ENCODE measurements around the gene TREH.
A peak's percentile ranks its signal among the peaks of the same experiment; 100 is the strongest.
"Not testable (repeated sequence)": the region's sequence is repeated elsewhere in the genome, so short reads cannot be mapped to it uniquely, and the experiment has no call there.

Gene TREH

DNA sequence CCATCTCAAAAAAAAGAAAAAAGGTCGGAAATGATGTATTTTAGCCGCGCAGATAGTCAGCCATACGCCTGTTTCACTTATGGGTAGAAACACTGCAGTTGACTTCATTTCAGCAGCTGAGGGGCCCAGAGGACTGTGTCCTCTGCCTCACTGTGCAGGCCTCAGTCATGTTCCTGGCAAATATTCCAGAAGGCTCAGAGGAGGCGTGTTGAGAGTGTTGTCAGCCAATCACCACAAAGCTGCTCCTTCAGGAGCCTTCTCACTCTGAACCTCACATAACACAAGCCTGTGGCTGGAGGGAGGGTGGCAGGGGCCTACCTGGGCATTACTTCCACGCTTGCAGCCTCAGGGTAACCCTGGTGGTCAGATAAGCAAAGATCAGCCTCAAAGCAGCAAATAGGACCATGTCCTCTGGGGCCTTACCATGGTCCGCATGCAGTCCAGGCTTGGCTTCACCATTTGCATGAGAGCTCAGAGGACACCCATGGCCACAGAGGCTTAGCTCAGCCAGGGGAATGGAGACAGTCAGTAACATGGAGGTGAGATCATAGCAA lies 17.3 kb upstream of the TREH start:
- DNase-seq: no peak

DNA sequence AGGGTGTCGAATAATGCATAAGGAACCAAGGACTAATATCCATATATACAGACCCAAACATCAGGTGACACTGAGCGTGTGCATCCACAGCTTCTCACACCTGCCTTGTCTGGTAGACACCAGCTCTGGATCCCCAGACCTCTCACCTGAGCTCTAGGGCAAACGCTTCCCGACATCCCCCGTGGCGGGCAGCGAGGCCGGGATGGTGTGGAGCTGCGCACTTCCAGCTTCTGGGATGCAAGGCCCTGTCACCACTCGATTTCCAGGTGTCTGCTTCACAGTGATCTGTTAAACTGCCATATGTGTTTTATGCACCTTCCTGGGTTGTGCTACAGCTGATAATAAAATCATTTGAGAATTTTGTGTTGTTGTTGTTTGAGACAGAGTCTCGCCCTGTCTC lies 15.3 kb upstream of the TREH start:
- no peak for DNase-seq

DNA sequence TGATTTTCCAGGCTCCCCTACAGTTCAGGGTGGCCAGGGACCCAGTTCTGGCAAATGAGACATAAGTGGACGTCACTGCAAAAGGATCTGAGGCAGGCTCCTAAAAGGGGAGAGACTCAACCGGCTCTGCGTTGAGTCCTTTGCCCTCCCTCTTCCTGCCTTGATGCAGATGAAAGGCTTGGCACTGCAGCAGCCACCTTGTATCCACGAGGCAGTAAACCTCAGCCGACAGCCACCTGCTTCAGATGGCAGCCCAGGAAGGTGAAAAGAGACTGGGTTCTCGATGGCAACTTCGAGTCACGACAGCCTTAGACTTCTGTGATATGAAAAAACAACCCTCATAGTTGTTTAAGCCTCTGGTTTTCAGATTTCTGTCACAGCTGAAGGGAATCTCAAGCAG lies 14.7 kb upstream of the TREH start:
- no peak for DNase-seq

DNA sequence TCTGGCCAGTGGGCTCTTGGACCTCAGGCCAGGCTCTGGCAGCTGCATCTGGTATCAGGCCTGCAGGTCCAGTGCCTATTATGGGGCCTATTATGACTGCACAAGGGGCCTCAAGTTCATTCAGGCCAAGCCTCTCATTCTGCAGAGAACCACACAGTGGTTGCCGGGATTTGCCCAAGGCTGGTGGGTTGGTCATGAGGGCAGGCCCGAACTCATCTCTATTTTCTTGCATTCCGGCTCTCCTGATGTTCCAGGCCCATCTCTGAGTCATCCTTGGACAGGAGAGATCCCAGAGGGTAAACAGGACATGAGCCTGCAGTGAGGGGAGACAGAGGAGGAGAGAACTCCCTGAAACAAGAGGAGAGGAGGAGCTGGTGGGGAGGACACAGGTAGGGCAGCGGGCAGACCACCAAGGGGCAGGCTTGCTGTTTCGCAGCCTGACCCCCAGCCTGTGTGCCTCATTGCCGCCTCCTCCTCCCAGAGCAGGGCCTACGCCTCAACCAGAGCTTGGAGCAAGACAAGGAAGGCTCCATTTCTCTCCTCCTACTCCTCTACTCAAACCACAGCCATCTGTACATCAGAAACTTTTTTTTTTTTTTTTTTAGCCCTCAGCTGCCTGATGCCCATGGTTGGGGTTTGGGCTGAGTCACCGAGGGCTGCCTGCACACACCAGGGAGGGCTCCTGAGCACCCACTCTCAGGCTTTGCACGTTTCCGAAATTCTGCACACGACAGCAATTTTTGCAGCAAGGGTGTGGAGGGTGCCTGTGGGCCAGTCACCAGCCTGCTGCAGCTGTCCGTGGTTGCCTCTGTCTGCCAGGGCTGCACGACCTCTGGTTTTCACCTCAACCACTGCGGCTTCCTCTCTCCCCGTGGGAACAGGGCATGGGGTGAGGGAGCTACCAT lies 12.7 kb upstream of the TREH start:
- DNase-seq: peak; percentile 90

DNA sequence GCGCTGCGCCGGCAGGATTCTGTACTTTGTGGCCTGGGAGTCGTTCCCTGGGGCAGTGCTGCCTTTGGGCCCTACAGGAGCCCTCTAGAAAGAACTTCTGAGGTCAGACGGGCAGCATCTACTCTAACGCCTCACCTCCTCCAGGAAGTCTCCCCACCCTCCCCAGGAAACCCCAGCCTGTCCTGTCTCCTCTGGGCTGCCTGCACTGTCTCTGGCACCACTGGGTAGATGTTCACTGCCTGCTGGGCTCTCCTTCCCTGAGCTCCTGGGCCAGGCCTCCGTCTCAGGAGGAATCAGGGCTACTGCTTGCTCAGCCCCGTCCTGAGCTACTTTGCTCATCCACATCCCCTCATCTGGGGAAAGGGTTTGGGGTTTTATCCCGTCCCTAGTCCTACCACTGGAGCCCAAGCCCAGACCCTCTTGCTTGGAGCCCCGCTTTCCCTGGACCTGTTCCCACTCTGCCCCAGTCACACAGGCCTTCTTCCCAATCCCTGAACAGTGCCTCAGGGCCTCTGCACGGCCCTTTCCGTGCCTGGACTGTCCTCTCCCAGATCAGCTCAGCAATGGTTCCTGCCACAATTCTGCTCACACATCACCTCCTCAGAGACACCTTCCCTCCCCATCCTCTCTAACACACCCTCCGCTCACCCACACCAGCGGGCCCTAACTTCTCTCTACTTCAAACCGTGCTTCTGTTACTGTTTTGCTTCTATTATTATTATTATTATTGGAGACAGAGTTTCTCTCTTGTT lies 11.3 kb upstream of the TREH start:
- no peak for DNase-seq

DNA sequence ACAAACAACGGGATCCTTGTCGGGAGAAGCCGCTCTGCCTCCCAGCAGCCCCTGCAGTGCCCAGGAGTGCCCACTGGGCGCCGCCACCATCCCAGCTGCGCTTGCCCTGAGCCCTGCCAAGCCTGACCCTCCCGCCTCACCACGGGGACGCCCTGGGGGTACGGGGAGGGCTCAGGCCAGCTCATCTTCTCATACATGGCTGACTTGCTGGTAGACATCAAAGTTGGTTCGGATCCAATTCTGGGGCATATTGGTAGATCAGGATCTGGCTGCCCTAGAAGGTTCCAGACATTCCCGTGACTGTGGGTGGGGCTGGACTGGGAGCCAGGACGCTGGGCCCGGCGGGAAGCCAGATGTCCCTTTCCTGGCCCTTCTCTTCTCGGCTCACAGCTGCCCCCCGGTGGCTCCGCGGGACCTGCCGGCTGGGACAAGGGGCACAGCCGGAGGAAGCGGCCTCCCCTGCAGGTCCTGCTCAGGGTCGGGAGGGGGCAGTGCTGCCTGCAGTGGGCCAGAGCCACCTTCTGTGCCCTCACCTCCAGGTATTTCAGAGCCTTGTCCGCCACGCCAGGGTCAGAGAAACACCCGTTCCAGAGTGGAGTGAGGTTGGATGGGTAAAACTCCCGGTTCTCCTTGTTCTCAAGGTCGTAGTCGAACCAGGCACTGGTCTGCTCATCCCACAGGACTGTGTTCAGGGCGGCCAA lies 10.6 kb upstream of the TREH start:
- peak; percentile 91 for DNase-seq

DNA sequence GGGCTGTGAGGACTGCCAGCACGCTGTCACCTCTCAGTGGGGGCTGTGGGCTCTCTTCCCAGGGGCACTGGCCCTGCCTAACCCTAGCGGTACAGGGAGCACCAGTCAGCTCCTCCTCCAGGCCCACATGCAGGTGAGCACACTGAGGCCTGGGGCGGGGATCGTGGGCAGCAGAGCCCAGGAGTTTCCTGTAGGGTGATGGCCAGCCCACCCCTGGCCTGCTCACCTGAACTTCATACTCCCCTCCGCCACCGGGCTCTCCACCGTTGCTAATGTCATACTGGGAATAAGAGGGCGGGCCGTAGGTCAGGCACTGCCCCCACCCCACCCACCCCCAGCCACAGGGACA lies 10.0 kb upstream of the TREH start:
- DNase-seq: no peak

DNA sequence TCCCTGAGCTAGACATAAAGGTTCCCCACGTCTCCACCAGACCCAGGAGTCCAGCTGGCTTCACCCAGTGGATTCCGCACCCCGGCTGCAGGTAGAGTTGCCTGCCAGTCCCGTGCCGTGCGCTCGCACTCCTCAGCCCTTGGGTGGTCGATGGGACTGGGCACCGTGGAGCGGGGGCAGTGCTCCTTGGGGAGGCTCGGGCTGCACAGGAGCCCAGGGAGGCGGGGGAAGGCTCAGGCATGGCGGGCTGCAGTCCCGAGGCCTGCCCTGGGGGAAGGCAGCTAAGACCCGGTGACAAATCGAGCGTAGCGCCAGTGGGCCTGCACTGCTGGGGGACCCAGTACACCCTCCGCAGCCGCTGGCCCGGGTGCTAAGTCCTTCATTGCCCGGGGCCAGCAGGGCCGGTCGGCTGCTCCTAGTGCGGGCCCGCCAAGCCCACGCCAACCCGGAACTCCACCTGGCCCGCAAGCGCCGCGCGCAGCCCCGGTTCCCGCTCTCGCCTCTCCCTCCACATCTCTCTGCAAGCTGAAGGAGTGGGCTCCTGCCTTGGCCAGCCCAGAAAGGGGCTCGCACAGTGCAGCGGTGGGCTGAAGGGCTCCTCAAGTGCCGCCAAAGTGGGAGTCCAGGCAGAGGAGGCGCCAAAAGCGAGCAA lies 9.5 kb upstream of the TREH start:
- DNase-seq: no peak

DNA sequence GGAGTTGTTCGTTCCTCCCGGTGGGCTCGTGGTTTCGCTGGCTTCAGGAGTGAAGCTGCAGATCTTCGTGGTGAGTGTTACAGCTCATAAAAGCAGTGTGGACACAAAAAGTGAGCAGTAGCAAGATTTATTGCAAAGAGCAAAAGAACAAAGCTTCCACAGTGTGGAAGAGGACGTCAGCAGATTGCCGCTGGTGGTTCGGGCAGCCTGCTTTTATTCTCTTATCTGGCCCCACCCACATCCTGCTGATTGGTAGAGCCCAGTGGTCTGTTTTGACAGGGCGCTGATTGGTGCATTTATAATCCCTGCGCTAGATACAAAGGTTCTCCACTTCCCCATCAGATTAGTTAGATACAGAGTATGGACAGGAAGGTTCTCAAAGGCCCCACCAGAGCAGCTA lies 8.9 kb upstream of the TREH start:
- DNase-seq: not testable (repeated sequence)

DNA sequence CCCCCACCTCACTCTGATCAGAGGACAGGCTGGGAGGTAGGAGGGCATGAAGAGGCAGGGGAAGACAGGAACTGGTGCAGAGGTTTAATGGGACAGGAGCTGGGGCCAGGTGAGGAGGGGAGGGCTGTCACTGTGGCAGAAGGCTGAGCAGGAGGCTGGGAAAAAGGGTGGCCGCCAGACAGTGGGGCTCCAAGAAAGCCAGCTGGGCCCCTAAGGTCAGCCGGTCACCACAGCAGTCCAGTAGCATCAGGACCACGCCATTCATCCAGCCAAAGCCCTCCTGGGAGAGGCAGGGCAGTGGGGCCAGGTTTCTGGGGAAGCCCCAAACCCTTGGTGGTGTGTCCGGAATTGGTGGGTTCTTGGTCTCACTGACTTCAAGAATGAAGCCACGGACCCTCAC lies 8.5 kb upstream of the TREH start:
- DNase-seq: no peak

DNA sequence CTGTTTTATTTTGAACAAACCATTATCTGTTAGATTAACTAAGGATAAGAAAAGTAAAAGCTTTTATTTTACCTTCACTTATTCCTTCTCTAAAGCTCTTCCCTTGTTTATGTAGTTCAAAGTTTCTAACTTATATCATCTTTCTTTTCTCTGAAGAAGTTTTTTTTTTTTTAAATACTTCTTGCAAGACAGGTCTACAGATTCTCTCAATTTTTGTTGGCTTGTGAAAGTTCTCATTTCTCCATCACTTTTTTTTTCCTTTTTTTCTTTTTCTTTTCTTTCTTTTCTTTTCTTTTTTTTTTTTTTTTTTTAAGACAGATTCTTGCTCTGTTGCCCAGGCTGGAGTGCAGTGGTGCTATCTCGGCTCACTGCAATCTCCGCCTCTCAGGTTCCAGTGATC lies 4.7 kb upstream of the TREH start:
- no peak for DNase-seq

DNA sequence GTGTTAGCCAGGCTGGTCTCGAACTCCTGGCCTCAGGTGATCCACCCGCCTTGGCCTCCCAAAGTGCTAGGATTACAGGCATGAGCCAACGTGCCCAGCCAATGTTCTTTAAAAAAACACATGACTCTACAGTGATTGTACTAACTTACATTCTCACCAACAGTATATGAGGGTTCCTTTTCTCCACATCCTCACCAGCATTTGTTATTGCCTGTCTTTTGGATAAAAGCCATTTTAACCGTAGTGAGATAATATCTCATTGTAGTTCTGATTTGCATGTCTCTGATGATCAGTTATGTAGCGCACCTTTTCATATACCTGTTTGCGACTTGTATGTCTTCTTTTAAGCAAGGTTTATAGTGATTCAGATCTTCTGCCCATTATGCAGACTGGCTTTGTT lies 3.5 kb upstream of the TREH start:
- DNase-seq: not testable (repeated sequence)

DNA sequence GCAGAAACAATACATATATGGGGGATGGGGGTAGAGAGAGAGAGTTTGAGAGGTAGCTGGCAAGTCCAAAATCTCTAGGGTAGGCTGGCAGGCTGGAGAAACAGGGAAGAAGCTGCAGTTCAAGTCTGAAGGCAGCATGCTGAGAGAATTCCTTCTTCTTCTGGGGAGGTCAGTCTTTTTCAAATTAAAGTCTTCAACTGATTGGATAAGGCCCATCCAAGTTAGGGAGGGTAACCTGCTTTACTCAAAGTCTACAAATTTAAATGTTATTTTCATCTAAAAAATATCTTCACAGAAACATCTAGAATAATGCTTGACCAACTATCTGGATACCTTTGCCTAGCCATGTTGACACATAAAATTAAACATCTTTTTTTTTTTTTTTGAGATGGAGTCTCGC lies 2.9 kb upstream of the TREH start:
- DNase-seq: no peak

DNA sequence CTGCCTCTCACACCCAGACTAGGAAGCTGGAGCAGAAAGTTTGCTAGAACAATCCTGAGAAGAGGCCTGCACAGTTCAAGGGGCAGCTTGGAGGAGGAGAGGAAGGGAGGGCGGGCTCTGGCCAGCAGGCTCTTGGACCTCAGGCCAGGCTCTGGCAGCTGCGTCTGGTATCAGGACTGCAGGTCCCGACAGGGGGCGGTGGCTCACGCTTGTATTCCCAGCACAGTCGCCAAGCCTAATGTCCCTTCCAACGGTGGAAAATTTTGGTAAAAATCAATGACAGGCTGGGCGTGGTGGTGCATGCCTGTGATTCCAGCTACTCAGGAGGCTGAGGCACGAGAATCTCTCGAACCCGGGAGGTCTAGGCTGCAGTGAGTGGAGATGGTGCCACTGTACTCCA lies 542 bp downstream of the TREH start:
- not testable (repeated sequence) for DNase-seq

DNA sequence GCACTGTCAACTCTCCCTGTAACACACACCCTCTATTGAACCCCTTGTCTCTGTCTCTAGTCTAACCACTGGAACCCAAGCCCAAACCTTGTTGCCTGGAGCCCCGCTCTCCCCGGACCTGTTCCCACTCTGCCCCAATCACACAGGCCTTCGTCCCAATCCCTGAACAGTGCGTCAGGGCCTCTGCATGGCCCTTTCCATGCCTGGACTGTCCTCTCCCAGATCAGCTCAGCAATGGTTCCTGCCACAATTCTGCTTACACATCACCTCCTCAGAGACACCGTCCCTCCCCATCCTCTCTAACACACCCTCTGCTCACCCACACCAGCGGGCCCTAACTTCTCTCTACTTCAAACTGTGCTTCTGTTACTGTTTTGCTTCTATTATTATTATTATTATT lies 1.5 kb downstream of the TREH start:
- DNase-seq: no peak

DNA sequence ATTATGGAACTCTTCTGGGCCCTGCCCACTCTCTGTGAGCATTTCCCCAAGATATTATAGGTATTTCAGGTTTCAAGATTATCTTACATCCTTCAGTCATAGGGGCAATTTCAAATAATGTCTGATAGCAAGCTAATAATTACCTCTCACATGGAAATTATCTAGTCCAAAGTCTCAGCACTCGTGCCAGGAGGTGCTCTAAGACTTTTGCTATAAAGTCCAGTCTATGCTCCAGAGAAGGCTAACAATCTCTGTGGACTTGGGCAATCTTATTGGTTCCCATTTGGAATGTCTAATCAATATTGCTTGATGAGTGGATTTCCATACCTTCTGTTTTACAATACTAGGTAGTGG lies 5.4 kb downstream of the TREH start:
- DNase-seq: no peak

DNA sequence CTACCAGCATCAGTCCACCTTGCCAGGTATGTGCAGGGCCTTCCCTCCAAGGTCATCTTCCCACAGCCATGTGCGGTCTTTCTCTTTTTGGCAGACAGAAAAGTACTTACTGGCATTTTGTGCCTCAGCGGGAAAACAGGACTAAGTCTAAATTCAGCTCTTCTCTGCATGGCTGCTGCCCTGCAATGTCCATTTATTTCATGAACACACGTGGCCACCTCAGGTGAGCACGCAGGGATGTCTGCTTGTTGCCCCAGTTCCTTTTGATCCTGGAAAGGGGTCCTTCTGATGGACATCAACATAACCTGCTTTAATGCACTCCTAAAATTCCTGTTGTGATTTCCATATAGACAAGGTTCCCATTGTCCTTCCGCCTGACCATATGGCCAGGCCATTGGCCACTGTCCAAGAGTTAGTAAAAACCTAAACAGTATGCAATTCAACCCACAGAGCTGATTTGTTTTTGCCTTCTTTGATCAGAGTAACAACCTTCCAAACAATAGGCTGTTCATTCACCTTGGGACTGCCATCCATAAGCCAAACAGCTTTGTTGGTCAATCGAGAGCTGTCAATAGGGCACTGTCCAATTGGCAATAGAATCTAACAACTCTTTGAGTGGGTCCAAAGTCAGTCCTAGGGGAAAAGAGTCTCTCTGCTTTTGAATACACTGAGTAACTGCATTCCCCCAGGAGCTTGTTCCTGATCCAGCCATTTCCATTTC lies 5.9 kb downstream of the TREH start:
- no peak for DNase-seq

DNA sequence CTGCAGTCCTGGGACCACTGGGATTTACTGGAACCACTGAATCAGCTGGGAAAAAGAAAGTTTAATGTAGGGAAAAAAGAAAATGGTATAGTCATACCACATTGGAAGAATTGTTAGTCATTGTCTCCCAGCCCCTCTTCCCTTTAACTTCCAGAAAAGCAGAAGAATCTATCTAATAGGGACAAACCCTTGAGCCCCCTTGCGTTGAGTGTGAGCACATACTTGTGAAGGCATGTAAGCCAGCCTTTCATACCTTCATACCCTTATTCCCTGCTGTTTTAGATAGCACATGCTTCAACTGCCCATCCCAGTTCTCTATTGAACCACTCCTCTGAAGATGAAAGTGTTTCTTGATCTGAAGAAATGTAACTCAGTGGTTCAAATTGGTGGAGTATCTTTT lies 6.6 kb downstream of the TREH start:
- no peak for DNase-seq

DNA sequence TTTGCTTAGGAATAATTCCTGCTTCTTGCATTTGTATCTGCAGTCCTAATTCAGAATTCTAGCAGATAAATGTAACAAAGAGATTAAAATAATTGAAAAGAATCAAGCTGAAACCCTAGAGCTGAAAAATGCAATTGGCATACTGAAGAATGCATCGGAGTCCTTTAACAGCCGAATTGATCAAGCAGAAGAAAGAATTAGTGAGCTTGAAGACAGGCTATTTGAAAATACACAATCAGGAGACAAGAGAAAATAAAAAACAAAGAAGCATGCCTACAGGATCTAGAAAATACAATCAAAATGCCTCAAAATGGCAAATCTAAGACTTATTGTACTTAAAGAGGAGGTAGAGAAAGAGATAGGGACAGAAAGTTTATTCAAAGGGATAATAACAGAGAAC lies 8.2 kb downstream of the TREH start:
- DNase-seq: no peak

DNA sequence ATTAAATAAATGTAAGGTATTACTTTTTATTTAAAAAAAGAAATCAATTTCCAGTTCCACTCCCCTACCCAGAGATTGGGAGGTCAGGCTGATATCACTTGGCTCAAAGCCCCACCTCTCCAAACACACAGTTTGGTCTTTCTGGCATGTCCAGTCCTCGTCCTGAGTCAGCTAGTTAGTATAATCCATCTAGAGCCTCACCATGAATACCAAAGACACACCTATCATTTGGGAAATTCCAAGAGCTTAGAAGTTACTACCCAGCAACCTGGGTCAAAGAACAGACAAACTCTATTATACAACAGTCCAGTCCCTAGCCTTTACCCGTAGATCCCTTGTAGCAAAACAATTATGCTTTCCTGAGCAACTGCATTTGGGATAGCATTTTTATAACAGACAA lies 9.4 kb downstream of the TREH start:
- no peak for DNase-seq

DNA sequence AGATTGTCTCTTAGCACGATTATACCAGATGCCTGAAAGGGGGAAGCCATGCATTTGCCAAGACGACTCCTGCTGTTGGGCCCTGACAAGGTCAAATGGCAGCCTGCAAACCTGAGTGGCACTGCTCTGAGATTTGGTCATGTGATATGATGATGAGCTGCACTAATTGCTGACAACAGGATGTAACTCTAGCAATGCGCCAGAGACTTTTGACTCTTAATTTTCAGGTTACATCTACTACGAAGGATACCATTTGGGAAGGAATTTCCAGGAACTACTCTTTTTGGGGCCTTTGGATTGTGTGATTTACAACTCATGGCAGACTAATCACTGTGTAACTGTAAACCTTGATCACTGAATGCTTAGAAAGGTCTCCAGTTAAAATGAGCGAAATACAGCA lies 13.1 kb downstream of the TREH start:
- DNase-seq: no peak

DNA sequence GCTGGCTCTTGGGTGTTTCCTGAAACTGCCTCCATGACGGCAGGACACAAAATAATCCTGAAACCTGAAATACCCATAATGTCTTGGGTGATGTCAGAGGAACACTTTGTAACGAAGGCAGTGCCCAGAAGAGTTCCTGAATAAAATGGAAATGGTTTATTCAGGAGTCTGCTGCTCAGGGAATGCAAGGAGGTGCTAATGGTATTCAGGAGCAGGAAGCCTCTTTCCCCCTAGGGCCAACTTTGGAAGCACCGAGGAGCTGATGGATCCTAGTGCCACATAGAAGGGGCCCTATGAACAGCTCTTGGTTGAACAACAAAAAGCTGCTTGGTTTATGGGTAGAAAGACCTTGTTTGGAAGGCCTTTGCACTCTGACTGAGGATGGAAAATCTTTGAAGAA lies 15.5 kb downstream of the TREH start:
- DNase-seq: no peak

DNA sequence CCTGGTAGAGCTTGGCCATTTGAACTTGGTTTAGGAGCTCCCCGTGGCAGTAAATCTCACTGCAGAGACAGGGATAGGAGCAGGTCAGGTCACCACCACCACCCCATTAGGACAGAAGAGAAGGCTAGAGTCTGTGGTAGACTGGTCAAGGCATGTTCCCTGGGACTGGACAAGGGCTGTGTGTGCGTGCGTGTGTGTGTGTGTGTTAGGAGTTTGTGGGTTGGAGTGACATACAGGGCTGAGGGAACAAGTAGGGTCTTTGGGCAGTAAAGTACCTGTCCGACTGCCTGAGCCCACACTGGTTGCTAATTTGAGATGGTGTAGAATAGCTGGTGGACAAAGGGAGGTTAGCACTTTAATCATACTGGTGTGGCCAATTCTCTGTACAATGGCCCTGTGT lies 16.1 kb downstream of the TREH start:
- no peak for DNase-seq

Measured in activated CD4-positive, alpha-beta T cell treated with anti-CD3 and anti-CD28 coated beads, Interleukin-10, Interleukin-2, amounts not matched to agents 100 ng/mL and 50 ng/mL, durations not matched to agents 16 hours and 8 hours (primary cell).